HG02973 (cell line): Measurements from ENCODE around the gene DCBLD2.

Source experiments
- ATAC-seq: cut with Tn5 transposase; IDR thresholded peaks from one replicate; pipeline ENCODE4 v1.9.1; 2021; ENCODE audit warnings: moderate library complexity; ENCODE audit not compliant: unreplicated experiment

The DCBLD2 gene

DNA sequence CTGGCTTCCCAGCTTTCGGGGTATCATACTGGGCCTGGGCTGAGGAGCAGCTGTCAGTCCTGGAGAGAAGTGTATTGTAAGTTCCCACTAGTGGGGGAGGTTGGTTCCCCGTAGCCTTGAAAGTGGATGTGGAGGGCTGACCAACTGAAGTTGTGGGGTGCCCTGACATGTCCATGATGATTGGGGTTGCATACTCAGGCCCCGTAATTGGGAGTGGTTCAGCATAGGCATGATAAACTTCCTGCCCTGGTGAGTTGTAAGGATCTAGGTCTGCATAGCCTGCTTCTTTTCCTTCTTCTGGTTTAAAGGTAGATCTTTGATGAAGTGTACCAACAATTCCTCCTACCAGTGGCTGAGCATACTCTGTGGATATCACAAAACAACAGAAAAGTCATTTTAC is 102.0 kb downstream of the DCBLD2 start:
- no peak for ATAC-seq

GRCh38 chr3:98798820-98799219 is 102.7 kb downstream of the DCBLD2 start:
- no peak for ATAC-seq

- no peak for ATAC-seq
Observed at GRCh38 chr3:98797905-98798304, 103.6 kb downstream of the DCBLD2 start.

DNA sequence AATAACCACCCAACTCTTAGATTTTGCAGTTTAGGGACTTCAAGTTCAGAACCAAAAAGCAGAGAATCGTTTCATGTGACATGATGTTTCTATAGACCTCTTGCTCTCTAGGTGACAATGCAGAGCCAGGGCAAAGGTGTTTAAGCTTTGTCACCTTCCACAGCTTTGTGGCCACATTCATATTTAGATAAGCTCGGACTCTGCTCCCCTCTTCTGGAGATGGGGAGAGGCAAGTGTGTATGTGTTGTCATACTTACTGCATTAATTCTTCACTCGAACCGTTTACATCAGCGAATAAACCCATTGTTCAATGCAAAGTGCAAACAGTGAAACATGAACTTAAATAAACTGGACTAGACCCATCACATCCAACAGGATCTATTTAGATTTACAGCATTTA is 105.2 kb downstream of the DCBLD2 start:
- ATAC-seq: no peak

GRCh38 chr3:98793971-98794370 is 107.5 kb downstream of the DCBLD2 start:
- ATAC-seq: no peak

- no peak for ATAC-seq
Observed at GRCh38 chr3:98791341-98792325, 109.9 kb downstream of the DCBLD2 start.

DNA sequence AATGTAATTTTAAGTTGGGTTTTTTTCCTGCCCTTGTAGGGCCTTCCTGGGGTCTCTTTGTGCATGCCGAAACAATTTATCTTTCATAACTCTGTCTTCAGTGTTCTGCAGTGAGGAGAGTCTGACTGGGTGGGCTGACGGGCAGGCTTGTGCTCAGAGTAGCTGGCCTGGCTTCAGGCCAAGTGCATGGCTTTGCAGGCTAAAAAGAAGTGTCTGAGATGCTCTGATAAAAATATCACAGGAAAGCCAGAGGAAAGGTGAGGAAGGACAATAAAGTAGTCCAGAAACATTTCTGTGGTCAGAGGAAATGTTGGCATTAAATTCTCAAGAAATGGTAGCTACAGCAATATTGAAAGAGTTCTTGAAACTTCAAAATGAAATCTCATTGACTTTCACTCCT is 112.8 kb downstream of the DCBLD2 start:
- ATAC-seq: no peak

- ATAC-seq: no peak
Observed at GRCh38 chr3:98787181-98787580, 114.3 kb downstream of the DCBLD2 start.

DNA sequence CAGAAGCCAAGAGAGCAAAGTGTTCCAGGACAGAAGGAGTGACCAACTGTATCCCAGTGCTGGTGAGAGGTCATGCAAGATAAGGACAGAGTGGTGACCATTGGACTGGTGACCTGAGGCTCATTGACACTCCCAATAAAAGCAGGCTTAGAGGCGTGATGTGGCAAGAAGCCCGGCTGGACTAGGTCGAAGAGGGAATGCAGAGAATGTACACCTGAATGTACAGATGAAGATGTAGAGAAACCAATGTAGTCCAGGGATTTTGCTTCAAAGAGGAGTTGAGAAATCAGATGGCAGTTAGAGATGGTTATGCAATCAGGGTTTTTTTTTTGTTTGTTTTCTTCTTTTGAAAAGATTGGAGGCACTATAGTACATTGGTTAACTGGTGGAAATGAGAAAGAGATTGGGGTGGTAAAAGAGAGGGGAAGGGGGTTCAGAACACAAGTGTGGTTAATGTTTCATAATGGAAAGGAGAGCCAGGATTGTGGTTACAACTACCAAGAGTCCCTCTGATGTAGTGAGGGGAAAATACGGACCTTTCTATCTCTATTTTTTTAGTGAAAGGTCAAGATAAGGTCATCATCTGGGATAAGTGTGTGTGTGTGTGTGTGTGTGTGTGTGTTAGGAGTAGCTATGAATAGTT is 115.0 kb downstream of the DCBLD2 start:
- ATAC-seq: no peak

GRCh38 chr3:98784666-98785600 is 116.6 kb downstream of the DCBLD2 start:
- ATAC-seq: no peak

- no peak for ATAC-seq
Observed at GRCh38 chr3:98784042-98784441, 117.5 kb downstream of the DCBLD2 start.

DNA sequence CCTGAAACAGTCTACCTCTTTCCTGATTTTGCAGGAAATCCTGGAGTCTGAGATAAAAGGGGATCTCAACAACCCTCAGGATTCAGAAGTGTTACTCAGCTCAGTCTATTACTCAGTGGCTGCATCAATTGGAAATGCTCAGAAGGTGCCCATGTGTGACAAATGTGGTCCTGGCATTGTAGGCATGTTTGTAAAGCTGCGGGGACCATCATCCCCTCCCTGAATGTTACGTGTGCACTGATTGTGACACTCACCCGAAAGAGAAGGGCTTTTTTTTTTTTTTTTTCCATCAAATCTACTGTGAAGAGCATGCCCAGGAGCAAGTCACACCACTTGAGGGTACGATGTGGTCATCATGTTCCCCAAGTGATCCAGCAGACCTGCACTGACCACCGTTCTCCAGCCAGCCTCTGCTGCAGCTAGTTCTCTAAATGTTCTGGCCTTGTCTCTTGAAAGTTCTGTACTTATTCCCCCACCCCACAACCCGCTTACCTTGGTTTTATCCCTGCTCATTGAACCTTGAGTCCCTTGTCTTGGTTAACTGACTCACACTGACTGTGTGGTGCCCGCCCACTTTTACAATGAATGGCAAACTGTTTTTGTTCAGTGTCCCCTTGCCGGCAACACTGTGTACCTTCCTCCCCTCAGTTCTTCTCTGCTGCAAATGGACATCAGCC is 118.5 kb downstream of the DCBLD2 start:
- ATAC-seq: no peak

DNA sequence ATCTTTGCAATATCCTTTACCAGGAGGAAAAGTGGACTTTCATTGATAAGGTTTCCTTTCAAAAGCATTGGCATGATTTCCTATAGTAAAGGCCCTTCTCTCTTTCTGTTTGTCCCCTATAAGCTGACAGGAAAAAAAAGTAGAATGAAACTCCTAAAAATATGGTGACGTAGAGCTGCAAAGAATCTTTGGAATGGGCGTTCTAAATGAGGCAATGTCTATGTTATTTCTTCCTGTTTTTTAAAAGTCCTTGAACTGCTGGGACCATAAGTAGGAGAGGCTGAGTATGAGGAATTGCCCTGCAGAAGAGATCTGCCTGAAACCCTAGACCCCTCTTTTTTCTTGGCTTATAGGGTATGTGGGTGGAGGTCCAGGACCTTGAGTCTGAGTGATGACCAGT is 121.2 kb downstream of the DCBLD2 start:
- ATAC-seq: no peak

GRCh38 chr3:98779541-98780335 is 121.8 kb downstream of the DCBLD2 start:
- no peak for ATAC-seq

DNA sequence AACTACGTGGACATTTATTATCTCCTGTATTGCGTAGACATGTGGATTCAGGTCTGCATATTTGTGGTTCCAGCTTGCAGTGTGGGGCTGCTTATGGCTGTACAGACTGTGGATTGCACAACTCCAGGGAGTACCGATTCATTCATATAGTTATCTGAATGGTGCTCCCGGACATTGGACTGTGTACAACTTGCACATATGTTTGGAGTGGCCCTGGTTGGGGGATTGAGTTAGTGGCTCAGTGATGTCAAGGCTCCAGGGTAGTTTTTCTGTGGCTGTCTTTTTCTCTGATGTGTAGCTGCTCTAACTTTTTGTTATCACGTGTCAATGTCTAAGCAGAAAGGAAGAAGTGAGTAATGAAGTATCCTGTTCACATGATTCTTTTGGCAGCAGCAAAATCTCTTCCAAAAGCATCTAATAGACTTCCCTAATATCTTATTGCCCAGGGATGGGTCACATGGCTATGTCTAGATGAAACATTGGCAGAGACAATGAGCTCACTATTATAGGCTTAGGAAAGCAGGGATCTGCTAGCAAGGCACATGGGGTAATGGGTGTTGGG is 122.6 kb downstream of the DCBLD2 start:
- ATAC-seq: no peak

DNA sequence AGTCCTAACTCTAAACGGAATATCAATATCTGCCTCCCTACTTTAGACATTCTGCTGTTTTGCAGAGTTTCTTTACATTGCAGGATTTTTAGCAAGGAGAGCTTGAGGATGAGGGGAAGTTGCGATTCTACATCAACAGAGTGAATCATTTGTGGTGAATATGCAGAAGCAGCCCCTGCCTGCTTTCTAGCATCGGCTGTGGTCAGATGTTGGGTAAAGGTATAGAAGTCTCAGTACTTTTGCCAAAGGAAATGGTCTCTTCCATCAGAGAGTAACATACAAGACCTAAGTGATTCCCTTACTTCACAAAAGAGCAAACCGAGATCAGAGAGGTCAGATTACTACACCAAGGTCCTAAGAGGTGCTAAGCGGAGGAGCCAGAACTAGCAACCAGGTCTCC is 123.1 kb downstream of the DCBLD2 start:
- no peak for ATAC-seq

- ATAC-seq: no peak
Observed at GRCh38 chr3:98777801-98778220, 123.7 kb downstream of the DCBLD2 start.

- no peak for ATAC-seq
Observed at GRCh38 chr3:98777286-98777685, 124.2 kb downstream of the DCBLD2 start.

DNA sequence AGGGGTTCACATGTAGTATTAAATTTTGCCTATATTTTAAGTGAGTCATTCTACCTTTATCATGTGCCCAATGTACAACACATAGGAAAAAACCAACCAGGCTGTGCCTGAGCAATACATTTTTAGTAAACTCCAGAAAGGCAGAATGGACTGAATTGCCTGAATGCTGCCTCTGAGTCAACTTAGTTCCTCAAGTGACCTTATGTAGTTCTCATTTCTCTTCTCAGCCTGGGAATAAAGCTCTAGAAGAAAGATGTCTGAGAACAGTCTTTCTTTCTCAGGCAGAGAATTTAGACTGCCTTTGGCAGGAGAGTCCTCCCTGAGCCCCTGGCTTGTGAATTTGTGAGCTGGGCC is 125.4 kb downstream of the DCBLD2 start:
- no peak for ATAC-seq
